Transverse colon (tissue), 4 donors: ENCODE data around the gene IER2.

Source experiments
- CTCF ChIP-seq, 5 experiments: fragments of 200-600 bp in 3 of 5; fragments of 450-650 bp in 2 of 5; sonication (generic) in 3 of 5; IDR thresholded peaks; 1 replicate in 2 of 5; 2 replicates in 3 of 5; pipeline ENCODE4 v1.5.1; 2016 to 2017; ENCODE audit warnings: antibody characterized with exemption in 5 of 5, inconsistent platforms in 3 of 5, mild to moderate bottlenecking in 2 of 5, moderate library complexity in 1 of 5
- POLR2A ChIP-seq: fragments of 450-650 bp; IDR thresholded peaks from one replicate; pipeline ENCODE4 v1.6.1; 2016; ENCODE audit warnings: antibody characterized with exemption, mild to moderate bottlenecking, moderate library complexity
- POLR2AphosphoS5 ChIP-seq, 3 donors: sonication (generic); formaldehyde crosslinking; IDR thresholded peaks; one replicate each; pipeline ENCODE4 v1.6.1; 2016; ENCODE audit warnings: antibody characterized with exemption in 3 of 3

GRCh38 chr19:13109361-13110098, 40.7 kb upstream of the IER2 start:
- TF ChIP-seq CTCF (IDR thresholded peaks at IDR 0.05) (no peak), POLR2AphosphoS5 (IDR thresholded peaks at IDR 0.05) (no peak), POLR2A (no peak)
